ENCODE measurements around the gene CCL27.
A peak's percentile ranks its signal among the peaks of the same experiment; 100 is the strongest.

CCL27 gene

GRCh38 chr9:34624475-34625185, 37.8 kb downstream of the CCL27 start:
- no peak for DNase-seq

- DNase-seq = no peak
These were observed 38.9 kb downstream of the CCL27 start for GRCh38 chr9:34623374-34624235.

GRCh38 chr9:34620061-34620994, 42.1 kb downstream of the CCL27 start, which contains the start of gene DCTN3:
TSS of gene DCTN3 (minus strand) at chr9:34620495. CDS start at chr9:34620464, 31 bp downstream.
- DNase-seq = peak; percentile 90 to 91

GRCh38 chr9:34615132-34615531, 47.3 kb downstream of the CCL27 start:
- no peak for DNase-seq

GRCh38 chr9:34612788-34613390, 49.6 kb downstream of the CCL27 start:
- DNase-seq = peak; percentile 71 to 93
